Breast epithelium (tissue), 3 donors: ENCODE measurements around the gene IGSF9.

Experiments
- POLR2A ChIP-seq: fragments of 450-650 bp; IDR thresholded peaks from one replicate; pipeline ENCODE4 v1.6.1; 2016; ENCODE audit warnings: antibody characterized with exemption, mild to moderate bottlenecking, moderate library complexity
- POLR2AphosphoS5 ChIP-seq, 3 donors: sonication (generic); formaldehyde crosslinking; IDR thresholded peaks; one replicate each; pipeline ENCODE4 v1.6.1; 2017; ENCODE audit warnings: antibody characterized with exemption in 3 of 3
- TF ChIP-seq, protein P1 (sequence below), 3 donors: fragments of 450-650 bp; IDR thresholded peaks; one replicate each; pipeline ENCODE4 v1.5.1; 2016 to 2017; ENCODE audit warnings: antibody characterized with exemption in 3 of 3, mild to moderate bottlenecking in 3 of 3, moderate library complexity in 3 of 3

DNA sequence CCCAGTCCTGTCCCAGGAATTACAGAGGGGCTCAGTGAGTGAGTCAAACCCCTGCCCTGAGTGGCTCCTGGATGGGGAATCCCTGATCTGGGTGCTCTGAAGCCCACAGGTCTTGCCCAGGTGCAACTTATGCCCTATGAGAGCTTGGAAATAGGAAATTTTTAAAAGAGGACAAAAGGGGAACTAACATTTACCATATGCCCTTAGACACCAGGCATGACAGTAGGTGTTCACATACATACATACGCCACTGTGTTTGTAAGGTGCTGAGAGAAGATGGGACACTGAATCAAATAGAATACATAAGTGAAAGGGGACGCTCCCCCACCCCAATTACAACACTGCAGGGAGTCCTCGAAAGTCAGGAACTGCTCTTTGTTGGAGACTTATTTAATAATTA is 46.9 kb downstream of the IGSF9 start:
- TF ChIP-seq, protein P1, sequence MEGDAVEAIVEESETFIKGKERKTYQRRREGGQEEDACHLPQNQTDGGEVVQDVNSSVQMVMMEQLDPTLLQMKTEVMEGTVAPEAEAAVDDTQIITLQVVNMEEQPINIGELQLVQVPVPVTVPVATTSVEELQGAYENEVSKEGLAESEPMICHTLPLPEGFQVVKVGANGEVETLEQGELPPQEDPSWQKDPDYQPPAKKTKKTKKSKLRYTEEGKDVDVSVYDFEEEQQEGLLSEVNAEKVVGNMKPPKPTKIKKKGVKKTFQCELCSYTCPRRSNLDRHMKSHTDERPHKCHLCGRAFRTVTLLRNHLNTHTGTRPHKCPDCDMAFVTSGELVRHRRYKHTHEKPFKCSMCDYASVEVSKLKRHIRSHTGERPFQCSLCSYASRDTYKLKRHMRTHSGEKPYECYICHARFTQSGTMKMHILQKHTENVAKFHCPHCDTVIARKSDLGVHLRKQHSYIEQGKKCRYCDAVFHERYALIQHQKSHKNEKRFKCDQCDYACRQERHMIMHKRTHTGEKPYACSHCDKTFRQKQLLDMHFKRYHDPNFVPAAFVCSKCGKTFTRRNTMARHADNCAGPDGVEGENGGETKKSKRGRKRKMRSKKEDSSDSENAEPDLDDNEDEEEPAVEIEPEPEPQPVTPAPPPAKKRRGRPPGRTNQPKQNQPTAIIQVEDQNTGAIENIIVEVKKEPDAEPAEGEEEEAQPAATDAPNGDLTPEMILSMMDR (IDR thresholded peaks at IDR 0.05) = no peak
- TF ChIP-seq POLR2A (no peak), POLR2AphosphoS5 (IDR thresholded peaks at IDR 0.05) (no peak)
